Stimulated activated CD4-positive, alpha-beta T cell treated with anti-CD3 and anti-CD28 coated beads, Interleukin-12 subunit alpha, Interleukin-12 subunit beta, amount 100 ng/mL, for 48 hours (primary cell): ENCODE results near the gene CEACAM18.

Experiments used
- DNase-seq, 3 donors: peaks; one replicate each; pipeline ENCODE4 v3.0.0-alpha.2; 2020; ENCODE audit warnings: low read depth in 2 of 3, low spot score in 1 of 3

CEACAM18 gene

GRCh38 chr19:51530616-51531015 lies 52.3 kb downstream of the CEACAM18 start:
- no peak for DNase-seq

- no peak for DNase-seq
Observed at GRCh38 chr19:51531349-51532315, 53.3 kb downstream of the CEACAM18 start, which contains the start of gene SIGLEC6. TSS of gene SIGLEC6 (minus strand) at chr19:51531670. CDS start at chr19:51531648, 22 bp downstream.

GRCh38 chr19:51535535-51535934 lies 57.2 kb downstream of the CEACAM18 start:
- no peak for DNase-seq

GRCh38 chr19:51539821-51540366 lies 61.6 kb downstream of the CEACAM18 start:
- no peak for DNase-seq
